ENCODE data around the gene NUDCD3.

GRCh38 chr7:44380189-44380830, 110.1 kb downstream of the NUDCD3 start:
- TF ChIP-seq EZH2phosphoT487 (IDR thresholded peaks at IDR 0.05; ENCODE audit: borderline replicate concordance, low read length) = no peak
- TF ChIP-seq CTCF (IDR thresholded peaks at IDR 0.05; ENCODE audit: low read depth, low read length, poor library complexity, severe bottlenecking) = no peak
